Fibroblast of skin of right biceps (primary cell): ENCODE measurements around the gene TSPAN3.

ENCODE experiments used
- DNase-seq: peaks from one replicate; pipeline ENCODE4 v3.0.0-alpha.2; 2013

Gene TSPAN3

DNA sequence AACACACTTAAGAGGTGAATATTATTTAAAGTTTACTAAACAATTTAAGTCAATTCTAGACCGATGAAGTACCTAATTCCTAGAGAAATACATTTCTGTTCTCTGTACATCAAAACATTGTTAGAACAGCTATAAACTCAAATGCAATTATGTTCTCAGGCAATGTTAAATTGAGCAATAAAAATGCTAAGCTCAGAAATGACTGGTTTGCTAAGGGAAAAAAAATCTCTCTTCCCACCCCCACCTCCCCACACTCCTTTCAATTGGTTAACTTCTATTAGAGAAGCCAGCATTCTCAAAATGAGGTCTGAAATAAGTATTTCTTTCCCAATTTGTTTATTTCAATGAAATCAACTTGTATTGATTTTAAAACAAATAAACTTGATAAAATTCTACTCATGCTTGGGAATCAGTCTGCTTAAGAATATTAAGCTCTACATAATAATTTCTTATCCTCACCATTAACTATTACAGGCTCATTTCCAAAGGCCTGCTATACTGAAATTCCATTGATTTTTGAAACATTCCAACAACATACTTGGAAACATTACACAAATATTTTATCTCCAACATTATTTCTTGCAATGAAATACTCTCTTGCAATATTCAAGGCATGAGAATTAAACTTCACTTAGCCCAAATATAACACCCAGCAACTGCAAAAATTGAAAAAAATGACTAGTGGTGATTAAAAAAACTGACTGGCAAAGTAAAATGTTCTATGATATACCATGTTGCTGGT lies 22.6 kb downstream of the TSPAN3 start:
- peak; percentile 60 for DNase-seq

DNA sequence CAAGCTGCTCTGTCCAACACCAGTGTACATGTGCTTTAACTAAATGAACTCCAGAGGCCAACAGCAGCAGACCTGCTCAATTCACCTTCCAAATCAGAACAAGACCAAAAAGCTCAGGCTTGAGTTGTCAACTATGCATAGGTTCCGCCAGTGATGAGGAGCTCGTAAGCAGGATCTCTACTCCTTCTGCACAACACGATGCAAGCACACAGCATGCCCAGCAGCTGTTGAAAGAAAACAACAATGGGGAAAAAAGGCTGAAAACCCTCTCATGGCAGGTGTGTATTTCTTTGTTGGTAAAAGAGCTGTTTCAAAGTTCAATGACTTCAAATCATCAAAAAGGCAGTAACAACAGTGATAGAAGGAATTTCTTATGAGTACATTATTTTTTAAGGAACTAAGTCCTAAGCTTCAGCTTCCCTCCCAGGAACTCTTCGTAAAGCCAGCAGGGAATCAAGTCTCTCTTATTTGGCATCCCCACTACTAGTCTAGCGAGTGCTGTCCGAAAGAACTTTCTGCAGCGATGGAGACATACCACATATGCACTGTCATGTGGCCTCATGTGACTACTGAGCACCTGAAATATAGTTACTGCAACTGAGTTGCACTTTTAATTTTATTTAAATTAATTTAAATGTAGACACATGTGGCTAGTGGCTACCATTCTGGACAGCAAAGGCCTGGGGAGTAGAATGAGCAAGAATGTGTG lies 24.1 kb downstream of the TSPAN3 start:
- DNase-seq: no peak

DNA sequence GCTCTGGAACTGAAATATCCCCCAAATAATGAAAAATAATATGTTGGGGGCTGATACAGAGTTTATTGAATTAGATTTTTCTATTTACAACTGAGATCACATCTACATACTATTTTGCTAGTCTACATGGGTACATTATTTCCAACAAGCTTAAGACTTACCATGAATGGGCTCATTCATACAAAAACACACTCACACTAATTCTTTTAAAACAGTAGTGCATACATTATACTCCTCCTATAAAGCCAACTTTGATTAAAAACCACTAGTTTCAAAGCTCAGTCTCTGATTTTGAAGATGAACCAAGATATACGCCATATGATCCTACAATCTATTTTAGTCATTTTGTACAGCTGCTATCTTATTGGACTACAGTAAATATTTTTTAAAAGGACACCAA lies 24.9 kb downstream of the TSPAN3 start:
- no peak for DNase-seq

DNA sequence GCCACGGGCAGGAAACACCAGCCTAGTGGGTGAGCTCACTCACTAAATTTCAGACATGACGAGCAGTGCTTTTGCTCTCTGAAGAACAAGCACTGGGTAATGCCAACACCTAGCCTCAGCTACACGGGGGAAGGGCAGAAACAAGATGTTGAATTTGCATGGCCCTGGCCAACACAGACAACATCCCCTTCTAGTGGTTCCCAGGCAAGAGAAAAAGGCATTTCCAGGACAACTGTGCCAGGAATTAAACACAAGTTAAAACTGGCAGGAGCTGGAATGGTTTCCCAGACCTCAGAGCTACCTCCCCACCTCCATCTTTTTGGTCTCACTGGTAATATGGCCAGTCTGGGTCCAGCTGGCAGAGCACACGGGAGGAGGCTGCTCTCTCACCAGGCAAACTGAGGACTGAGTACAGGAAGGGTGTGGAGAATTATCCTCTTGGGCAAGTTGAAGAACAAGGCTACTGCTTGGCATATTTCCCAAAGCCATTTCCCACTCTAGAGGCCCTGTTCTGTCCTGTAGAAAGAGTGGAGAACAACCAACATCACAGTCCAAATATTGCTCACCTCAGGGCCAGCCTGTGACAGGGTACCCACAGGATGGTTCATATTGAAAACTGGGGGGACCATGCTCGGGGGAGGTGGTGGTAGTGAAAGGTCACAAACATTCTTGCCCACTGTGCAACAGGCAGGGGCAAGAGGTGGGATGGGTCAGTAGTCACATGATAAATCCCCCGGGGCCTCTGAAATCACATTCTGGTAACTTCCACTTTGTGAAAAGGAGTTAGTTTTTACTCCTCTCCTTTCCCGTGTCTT lies 26.5 kb downstream of the TSPAN3 start:
- DNase-seq: no peak

DNA sequence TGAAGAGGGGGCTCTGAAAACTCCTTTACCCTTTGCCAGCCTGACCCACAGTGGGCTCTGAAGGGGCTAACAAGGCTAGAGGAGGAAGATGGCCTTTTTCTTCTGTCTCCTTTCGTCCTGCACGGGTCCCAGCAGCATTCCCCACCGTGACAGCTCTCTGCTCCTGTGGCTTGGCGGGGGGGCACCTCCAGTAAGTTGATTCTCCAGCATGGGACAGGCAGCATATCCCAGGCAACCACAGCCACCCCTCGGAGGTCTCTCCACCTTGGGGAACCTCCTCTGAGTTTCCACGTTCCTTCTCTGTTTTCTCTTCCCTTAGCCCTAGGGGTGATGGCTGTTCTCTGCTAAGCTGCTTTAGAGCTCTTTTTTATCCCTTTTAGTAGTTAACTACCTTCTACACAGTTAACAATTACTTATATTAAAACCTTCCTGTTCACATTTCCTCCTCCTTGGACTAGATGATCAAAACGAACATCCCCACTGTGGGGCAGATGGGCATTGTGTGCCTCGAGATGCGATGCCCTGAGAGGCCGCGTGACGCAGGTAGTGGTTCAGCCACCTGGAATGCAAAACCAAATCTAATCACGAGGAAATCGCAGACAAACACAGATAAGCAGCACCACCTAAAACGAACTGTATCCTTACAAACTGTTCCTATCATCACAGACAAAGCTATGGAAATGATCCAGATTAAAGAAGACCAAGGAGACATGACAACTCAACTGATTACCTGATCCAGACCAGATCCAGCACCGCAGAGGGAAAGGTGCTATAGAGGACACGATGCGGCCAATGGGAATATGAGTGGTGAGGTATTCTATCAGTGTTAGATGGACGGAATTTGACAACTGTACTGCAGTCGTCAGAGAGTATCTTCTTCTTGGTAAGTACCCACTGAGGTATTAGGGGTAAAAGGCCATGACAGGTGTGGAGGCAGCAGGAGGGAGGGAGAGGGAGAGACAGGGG lies 27.7 kb downstream of the TSPAN3 start:
- DNase-seq: no peak

DNA sequence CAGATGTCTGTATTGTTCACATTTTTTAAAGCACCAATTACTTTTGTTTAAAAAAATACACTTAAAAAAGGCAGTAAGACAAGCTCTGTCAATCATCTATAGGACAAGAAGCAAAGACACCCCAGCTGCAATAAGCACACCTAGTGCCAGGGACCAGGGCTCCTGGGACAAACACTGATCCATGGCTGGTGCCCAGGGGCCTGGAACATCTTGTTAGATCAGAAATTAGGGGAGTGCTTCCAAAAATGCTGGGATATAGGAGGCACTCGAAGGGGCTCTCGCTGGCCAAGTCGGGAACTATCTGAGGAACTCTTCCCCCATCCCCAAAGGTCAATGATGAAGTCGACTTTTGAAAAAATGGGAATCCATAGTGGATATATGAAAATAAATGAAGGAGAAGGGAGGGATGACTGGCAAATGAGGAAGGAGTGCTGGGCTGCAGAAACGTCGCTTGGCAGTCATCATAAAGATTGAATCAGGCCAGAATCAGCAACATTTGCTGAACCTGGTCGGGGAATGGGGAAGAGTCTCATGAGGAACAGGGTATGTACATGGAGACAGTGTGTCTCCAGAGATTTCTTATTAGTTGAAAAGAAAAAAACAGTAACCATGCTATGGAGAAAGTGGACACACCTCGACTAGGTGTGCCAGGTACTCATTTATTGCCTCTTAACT lies 28.5 kb downstream of the TSPAN3 start:
- DNase-seq: no peak

DNA sequence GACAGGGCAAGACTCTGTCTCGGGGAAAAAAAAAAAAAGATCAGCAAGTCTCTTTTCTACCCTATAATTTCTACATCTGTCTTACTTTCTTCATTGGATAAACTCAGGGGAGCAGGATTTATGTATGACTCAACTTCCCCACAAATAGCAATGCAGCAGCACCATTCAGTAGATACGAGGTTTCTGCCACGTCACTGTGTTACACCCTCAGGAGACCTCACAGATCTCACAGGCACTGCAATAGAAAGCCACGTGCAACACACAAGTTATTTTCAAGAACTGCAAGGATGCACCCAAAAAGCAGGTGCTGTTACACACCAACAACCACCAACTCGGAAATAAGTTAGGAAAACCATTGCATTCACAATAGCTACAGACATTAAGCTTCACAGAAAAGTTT lies 30.2 kb downstream of the TSPAN3 start:
- peak; percentile 58 for DNase-seq

DNA sequence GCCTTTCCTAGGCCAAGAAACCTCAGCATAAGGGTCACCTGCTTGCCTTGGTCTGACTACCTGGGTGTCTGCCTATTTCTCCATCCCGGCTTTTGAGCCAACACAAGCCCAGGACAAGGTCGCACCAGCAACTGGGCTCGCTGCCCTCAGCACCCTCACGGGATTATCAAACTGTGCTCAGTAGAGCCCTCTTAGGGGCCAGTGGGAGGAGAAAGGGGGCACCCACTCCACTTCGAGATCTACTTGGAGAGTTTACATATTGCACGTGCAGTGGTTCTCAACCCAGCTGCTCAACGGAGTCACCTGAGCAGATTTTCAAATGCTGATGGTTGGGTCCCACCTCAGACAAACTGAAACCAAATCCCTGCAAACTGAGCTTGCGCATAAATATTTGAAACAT lies 31.1 kb downstream of the TSPAN3 start:
- no peak for DNase-seq

DNA sequence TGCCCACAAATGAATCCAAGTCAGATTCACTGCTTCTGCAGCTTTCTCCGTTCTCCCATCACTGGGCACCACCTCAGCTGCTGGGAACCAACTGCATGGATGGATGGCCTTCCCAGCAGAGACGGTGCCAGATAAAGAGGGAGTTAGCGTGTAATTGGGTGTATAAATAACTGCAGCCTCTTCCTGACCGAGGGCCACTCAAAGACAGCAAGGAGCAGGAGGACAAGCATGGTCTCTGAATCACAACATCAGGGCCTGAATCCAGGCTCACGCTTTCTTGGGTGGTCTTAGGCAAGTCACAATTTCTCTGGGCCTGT lies 31.7 kb downstream of the TSPAN3 start:
- no peak for DNase-seq

DNA sequence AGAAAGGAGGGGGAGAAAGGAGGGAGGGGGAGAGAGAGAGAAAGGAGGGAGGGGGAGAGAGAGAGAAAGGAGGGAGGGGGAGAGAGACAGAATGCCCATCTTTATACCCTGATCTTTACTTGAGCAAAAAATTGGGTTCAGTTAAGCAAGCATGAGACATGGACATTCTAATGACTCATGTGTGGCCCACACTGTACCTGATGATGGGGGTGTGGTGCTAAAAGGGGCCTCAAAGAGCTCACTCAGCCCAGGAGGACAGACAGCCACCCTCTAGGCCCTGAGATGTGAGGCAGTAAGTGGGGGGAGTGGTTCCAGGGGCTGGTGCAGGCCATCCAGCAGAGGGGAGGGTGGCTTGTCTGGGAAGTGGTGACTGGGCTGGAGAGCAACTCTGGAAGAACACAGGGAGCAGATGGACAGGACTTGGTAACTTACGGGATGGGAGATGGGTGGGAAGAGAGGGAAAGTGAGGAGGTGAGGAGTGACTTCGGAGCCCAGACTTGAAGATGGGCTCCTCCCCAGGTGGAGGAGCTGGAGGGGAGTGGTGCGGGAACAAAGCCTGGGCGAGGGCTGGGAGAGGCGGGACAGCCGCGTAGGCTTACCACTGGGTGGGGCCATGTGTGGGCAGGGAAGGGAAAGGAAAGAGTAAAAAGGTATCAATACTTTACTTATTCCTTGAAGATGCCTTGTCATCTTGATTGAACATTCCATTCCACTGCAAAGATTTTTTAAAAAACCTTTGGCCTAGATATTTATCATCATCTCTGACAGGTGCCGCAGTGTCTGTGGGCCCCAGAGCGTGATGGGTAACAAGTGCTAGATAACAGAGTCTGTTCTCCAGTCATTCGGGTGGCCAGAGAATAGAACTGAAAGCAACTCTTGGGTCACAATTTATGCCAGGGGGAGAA lies 32.3 kb downstream of the TSPAN3 start:
- no peak for DNase-seq

DNA sequence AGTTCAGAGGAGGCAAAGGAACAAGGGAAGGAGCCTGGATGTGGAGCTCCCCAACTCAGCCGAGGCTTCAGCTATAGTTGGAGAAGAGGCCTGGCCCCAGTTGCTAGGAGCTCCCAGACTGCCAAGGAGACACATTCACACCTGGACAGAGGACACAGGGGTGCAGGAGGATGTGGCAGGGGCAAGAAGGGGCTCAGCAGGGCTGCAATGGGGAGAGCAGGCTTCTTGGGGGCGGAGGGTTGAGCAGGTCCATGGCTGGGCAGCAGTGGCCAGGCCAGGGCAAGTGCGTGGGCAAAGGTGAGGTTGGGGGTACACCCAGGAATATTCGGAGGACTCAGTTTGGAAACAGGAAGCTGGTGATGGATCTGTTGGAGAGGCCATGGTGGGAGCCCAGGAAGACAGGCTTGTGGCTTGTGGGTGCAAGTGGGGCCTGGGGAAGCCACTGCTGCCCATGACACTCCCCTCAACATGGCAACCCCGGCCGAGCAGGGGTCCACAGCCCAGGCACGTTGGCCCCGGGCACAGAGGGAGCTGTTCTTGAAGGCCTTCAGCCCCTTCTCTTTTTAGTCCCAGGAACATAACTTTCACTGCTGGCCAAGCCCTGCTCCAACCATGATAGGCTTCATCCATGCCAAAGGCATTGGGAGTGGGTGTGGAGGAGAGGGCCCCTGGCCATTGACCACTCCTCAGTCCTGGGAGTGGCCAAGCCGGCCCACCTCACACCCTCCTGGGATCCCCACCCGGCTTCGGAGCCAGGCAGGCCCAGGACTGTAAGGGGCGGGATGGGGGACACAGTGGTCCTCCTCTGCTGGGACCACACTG lies 33.3 kb downstream of the TSPAN3 start:
- no peak for DNase-seq

DNA sequence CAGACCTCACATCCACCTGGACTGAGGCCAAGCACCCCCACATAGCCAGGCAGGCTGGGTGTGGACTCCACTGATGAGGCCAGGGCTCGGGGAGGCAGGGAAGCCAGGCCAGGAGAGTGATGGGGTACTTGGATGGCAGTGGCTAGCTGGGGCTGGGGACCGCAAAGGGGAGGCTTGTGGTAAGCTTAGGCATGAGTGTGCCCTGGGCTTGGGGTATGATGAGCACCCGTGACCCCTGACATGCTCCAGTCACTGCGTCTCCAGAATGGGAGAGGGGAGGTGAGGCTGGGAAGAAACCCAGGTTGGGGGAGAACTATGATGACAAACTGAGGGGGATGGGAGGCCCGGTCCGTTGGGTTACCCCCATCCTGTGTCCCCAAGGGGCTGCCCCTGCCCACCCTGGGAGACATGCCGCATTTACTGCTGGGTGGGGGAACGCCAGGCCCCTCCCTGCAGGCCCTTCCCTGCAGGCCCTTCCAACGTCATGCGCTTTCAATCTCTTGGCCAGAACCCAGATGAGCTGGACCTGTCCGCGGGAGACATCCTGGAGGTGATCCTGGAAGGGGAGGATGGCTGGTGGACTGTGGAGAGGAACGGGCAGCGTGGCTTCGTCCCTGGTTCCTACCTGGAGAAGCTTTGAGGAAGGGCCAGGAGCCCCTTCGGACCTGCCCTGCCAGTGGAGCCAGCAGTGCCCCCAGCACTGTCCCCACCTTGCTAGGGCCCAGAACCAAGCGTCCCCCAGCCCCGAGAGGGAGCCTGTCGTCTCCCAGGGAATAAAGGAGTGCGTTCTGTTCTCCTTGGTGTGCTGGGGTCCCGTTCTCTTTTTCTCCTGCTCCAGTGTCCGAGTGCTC lies 34.1 kb downstream of the TSPAN3 start:
- DNase-seq: no peak

DNA sequence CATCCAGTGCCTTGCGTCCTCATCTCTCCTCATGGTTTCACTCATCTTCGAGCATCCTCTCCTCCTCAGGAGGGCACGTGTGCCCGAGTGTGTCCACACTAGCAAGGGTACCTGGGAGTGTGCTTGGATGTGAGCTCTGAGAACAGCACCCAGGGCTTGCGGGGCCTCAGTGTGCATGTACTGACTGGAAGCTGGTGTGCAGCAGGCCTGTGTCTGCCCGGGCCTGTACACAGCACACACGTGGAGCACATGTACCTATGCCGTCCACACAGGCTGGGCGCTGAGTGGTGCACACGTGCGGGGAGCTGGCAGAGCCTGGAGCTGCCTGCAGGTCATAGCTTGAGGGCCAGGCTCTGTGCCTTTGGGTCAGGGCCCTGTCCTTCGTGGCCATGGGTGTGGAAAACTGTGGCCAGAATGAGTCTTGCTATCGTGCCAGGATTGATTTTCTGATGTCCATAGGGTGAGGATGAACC lies 34.9 kb downstream of the TSPAN3 start:
- no peak for DNase-seq

DNA sequence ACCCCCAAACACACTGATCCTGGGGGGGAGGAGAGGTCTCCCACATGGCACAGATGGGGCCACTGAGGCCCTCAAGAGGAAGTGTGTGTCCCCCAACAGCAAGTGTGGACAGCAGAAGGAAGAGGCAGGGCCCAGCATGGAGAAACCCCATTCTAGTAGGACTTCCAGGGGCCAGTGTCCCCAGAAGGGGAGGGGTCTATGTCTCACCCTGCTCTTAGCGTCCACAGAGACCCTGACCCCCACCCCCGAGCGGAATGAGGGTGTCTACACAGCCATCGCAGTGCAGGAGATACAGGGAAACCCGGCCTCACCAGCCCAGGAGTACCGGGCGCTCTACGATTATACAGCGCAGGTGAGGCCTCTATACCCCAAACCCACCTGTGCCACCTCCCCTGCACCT lies 35.3 kb downstream of the TSPAN3 start:
- no peak for DNase-seq

DNA sequence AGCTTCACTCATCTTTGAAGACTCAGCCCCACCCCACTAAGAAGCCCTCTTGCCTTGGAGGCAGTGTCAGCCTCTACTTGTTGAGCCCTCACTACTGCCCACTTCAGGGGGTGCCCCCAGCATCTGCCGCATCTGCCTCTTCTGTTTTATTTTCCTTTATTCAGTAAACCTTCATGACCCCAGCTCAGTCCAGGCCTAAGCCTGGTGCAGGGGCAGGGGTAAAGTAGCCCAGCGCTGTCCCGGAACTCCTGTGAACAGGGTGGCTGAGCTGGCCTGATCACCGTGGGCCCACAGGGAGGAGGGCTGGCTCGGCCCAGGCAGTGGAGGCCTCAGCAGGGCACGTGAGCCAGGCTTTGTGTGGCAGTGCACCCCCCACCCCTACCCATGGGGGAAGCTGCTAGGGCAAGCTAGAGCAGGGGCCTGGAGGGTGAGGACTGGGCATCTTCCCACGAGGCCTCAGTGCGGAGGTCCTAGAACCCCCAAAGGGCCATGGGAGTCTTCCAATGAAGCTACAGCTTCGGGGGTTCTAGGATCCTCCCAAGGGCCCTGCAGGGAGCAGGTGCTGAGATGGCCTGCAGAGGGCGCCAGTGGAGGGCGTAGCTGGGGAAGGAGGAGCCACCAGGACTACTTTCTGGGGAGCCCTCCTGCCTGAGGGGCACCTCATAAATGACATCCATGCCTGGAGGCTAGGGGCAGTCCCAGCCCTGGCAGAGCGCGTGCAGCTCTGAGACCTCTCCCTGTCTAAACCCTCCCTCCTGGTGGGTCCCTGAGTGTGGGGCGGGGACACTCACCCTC lies 36.0 kb downstream of the TSPAN3 start:
- DNase-seq: no peak

DNA sequence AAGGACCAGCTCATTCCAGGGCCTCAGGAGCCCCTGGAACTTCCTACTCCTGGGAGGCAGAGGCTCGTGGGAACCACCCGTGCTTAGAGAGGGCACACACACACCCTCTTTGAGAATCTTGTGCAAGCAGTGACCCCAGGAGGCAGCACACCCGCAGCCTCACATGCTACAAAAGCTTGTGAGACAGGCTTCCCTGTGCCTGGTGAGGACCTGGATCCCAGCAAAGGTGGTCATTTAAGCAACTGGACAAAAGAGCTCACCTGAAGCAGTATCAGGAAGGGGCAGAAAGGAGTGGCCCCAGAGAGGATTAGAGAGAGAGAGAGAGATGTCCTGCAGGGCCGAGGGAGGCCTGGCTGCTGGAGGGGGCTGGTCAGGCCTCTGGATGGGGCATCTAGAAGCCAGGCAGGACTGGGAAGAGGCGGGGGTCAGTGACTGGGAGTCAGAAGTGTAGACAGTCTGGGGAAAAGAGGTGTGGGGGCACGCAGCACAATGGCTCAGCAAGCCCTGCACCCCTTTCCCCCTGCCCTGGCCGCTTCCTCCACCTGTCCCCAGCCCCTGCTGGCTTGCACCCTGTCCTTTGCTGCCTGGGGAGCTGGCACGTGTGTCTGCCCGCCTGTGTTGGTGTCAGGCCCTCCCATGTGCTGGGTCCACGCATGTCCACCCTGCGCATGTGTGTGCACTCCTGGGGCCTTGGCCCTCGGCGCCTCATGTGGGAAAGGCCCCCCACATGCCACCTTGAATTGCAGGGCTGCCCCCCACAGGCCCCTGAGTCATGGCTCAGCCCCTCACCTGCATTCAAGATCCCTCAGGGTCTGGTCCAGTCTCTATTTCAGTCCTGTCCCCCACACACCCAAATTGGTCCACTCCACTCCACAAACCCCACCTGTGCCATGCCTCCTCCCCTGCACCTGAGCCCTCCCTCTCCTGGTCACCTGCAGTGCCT lies 36.9 kb downstream of the TSPAN3 start:
- no peak for DNase-seq

DNA sequence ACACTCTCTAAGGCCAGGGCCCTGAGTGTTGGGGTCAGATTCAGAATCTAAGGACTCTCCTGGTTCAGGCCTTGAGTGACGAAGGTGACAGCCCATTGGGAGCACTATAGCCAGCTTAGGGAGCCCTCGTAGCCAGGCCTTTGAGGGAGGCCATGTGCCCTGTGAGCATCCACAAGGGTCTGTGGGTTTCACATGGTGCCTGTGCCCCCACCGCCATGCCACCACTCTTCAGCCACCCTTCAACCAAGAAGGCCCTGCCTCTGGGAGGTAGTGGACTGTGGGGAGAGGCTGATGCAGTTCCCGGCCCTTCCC lies 37.5 kb downstream of the TSPAN3 start:
- DNase-seq: no peak
